GM21529 (cell line): ENCODE results near the gene ZBP1.

Experiments used
- ATAC-seq: cut with Tn5 transposase; IDR thresholded peaks from one replicate; pipeline ENCODE4 v1.9.1; 2021; ENCODE audit not compliant: unreplicated experiment

Gene ZBP1

DNA sequence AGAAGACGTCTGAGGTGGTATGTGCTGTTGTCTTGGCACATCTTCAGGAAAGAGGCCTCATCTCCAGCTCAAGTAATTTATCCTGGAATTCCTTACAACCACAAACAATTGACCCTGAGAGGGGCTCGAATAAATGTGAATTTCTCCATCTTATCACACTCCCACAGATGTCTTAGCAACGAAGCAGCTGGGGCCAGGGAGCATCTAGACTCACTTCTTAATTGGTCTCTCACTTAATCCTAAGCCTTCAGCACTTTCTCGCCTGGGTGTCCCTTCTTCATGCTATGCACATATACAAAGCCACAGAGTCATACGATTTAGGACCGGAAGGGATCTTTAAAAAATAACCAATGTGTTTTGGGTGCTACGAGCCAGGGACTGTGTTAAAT lies 32.2 kb downstream of the ZBP1 start:
- no peak for ATAC-seq

DNA sequence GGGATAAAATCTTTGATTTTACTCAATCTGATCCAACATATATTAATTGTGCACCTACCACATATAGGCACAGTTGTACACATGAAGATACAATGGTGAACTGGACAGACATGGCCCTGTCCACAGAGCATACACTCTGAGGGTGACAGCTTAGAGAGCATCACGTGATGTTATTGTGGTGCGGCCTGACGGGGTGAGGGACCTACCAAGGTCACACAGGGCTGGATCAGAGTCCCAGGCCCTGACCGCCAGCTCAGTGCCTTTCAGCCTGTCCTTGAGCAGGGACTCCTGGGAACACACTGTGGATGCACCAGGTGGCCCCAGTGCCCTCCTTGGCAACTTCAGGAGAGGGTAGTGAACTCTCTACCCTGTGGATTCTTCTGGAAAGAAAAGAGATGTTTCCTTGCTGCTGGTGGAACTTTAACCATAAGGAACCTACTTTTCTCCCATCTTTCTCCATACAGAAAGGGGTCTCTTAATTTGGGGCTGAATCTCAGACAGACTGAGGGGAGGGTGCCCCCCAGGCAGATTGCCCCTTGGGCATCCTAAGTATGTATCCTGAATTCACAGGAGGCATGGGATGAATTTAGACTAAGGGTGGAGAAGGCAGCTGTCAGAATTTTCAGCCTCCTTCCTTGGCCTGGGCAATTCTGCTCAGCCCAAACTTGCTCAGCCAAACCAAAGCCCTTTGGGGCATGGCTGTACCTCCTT lies 32.8 kb downstream of the ZBP1 start:
- ATAC-seq: no peak

DNA sequence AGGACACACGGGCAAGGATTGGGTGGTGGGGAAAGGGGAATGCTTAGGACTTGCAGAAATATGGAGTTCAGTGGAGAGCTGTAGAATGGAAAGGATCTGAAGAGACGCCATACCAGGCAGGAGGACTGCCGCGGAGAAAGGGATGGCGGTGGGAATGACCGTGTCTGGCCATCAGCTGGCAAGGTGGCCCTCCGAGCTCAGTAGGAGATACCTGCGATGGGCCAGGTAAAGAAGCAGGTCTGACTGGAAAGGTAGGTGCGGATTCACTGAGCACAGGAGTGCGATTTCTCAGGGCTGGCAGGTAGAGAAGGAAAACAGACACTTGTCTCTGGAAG lies 33.3 kb downstream of the ZBP1 start:
- ATAC-seq: no peak

DNA sequence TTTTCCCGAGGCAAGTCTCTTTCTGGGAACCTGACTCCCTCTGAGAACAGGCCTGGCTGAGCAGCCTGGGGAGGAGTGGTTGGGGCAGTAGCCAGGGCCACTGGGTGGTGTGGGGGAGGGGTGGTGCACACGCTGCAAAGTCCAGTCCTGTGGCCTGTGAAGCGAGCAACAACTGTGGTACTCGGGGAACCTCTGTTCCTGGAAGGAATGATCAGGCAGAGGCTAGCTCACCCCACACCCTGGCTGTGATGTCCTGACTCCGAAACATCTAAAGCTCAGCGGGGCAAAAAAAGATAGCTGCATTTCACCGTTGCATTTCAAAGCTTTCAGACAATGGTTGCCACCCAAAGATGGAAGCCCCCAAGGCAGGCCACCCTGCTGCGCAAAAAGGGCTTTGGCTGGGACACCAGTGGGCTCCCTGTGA lies 33.8 kb downstream of the ZBP1 start:
- no peak for ATAC-seq

DNA sequence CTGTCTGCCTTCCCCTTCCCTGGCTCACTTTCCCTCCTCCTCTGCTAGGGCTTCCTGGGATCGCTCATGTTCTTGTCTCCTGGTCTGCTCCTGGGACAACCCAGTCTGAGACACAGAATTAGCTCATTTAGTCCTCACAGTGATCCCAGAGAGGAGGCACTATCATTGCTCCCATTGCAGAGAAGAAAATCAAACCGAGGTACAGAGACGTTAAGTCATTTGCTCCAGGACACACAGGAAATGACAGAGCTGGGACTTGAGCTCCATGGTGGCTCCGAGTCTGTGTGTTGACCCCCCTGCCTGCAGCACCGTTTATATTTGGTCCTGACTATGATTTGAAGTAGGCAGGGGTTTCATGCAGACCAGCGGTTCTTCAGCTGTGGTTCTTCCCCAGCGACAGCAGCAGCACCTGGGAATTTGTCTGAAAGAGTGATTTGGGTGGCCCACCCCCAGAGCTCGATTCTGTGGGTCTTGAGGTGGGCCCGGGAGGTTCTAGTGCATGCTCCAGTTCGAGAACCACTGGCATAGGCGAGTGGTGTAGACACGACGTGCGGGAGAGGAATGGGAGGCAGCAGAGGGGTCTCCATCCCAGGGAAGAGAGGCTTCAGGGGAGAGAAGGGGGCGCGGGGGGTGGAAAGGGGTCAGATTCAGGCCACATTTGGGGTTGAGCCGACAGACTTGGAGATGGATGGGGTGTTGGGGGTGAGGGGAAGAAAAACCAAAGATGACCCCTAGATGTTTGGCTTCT lies 34.6 kb downstream of the ZBP1 start:
- no peak for ATAC-seq

DNA sequence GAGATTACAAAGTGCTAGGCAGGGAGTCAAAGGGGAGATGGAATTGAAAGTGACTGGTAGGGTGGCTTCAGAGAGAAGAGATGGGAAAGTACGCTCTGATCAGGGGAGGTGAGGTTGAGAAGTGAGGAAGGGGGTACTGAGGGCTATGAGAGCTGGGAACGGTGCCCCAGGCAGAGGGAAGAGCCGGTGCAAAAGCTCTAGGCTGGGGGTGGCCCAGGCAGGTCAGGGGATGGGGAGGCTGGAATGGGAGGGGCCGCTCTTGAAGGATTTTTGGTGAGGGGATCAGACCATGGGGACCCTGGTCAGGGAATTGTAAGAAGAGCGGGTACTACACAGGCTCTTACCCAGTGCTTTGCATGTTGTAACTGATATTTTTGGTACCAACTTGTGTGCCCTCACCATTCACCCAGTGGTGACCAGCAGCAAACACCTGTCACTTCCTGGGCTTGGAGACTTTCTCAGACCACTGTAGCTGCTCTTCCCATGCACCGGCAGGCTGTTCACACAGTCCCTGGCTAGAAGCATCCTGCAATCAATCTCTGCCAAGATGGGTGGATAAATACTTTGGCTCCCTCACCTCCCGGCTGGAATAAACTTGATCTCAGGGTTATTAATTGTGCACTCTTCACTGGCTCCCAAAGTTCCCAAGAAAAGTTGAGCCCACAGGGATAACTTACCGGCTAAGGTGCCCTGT lies 35.3 kb downstream of the ZBP1 start:
- ATAC-seq: no peak

DNA sequence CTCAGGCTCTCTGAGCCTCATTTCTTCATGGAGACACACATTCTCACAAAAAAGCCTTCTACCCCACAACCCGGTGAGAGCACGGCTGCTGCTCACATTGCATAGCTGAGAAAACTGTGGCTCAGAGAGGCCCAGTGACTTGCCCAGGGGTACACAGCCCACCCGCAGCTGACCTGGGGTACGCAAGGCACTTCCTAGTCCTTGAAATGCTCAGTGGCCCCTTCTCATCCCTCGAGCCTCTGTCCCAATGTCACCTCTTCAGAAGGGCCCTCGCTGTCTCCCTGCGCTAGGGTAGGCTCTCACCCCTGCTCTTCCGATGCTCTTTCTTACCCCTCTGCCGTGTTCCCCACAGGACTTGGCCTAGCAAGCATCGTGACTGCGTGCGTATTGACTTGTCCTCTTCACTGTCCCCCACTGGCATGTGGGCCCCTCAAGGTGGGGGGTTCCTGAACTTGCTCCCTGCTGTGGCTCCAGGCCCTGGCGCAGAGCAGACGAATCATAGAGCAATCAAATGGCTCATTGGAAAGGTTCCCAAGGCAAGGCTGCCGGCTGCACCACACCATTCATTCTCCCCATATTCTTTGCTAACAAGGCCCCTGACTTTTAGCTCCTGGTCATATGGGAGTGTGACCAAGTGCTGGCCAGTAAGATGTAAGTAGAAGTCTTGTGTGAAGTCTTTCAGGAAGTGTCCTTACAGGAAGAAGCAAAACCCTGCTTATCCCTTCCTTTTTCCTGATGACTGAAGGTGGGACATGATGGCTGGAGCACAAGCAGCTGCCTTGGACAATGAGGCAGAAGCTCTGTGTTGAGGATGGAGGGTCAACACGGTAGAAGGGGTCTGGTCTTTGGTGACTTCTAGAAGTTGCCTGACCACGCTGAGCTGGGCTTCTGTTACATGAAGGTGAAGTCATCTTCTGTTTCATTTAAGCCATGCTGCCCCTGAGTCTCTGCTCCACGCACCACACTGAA lies 36.7 kb downstream of the ZBP1 start:
- ATAC-seq: no peak

DNA sequence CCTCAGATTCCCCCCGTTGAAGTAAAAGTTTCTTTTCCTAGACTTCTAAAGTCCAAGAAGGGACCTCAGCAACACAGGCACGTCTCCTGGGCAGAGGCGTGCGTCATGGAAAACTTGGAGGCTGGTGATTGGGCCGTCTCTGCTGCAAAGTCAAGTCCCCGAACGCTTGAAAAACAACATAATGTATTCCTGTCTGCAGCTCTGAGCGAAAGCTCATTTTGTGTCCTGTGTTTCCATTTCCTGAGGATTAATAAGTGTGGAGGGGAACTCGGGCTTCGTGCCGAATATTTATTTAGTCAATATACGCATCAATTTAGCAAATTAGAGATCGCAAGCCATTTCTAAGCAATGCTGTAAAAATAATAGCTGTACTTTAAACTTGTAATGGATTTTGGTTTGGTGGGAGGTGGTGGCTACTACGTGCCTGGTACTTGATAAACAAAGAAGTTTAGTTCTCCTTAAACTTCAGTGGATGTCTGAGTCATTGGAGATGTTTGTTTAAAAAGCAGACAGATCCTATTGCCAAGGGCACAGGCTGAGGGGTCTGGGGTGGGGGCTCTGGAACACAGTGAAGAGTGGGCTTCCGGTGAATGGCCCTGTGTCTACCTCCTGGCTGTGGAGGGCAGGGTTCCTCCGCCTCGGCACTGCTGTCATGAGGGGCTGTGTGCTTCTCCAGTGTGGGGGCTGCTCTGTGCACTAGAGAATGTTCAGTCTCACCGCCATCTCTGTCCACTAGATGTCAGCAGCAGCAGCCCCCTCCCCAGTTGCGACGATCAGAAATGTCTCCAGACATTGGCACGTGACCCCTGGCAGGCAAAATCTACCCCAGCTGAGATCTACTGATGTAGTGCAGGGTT lies 37.6 kb downstream of the ZBP1 start:
- ATAC-seq: no peak

DNA sequence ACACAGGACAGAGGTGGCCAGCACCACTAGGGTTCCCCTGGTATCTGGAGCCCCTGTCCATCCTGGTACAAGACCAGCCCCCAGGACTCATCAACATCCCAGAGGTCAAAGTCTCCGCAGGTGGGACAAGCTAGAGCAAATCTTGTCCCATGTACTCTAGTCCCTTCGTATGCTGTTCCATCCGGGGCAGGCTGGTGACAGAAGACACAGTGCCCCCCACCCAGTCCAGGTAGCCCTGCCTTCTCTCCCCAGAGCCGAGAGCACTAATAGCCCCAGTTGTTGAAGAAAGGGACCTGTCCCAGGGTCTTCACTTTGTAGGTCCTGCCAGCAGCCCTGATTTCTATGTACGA lies 38.2 kb downstream of the ZBP1 start:
- no peak for ATAC-seq

DNA sequence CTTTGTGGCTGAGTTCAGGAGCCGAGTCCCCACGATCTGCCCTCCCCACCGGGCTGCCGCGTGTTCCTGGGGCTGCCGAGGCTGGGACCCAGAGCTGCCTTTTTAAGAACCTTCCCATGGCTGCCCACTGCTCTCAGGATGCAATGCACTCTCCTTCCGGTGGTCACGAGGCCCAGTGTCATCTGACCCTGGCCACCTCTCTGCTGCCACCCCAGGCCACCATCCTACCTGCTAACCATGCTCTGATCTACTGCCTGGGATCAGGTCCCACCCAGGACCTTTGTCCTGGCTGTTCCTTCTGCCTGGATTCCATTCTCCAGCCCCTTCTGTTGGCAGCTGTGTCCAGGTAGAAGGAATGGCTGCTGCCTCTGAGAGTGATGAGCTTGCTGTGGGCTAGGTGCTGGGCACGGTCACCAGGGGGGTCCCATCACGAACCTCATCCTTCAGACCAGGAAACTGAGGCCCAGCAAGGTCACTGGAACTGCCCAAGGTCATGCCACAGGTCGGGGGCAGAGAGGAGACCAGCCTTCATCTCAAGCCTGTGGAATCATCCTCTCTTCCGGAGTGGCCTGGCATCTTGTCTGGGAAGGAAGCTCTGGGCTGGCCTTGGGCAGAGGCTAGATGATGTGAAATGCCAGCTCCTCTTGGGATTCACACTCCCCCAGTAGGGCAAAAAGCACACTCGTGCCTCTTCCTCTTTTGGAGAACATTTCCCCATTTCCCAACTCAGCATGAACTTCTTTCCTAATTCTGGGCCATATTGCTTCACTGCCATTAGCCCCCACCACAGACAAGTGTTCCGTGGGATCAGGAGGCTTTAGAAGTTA lies 38.8 kb downstream of the ZBP1 start:
- ATAC-seq: no peak

DNA sequence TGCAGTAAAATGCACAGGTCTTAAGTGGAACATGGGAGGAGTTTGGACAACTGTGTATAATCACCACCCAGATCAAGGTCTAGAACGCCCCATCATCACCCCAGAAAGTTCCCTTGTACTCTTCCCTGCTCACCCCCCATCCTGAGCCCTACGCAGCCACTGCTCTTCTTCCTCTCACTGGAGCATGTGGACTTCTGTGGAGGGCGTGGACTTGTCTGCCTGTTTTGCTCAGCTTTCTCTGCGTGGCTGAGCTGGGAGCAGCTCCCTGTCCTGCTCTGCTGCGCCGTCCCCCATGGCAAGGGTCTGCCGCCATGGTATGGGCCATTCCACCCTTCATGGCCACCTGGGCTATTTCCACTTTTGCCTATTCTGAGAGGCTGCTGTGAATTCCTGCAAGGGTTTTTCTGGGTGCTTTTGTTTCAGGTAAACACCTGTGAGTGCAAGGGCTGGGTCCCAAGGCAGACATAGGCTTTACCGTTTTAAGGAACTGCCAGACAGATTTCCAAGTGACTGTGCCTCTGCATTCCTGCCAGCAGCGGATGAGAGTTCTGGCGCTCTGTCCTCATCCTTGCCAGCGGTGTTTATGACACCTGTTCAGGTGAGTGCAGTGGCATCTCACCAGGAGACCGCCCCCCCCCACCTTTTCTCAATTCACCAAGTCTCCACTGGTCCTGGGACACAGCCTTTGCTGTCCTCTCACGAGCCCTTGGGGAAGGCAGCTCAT lies 39.6 kb downstream of the ZBP1 start:
- no peak for ATAC-seq

DNA sequence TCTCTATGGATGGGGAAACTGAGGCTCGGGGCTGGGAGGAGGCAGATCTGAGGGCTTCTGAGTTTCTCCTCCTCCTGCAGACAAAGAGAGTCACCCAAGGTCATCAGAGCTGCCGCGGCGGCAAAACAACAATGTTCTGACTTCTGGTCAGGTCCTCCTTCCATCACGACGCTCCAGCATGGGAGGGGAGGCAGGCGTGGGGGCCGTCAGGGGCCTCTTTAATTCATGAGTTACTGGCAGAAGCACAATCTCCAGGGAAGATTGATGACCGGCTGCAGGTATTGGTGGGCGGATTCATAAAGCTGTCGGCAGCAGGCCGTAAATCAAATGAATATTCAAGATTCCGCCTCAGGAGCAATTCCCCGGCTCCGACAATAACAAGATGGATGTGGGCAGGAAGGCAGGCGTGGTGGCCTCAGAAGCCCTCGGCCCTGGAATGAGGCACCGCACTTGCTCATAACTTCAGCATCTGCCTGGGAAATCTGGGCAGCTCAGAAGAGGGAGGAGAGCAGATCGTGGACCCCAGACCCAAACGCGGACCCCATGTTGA lies 40.3 kb downstream of the ZBP1 start:
- ATAC-seq: no peak

DNA sequence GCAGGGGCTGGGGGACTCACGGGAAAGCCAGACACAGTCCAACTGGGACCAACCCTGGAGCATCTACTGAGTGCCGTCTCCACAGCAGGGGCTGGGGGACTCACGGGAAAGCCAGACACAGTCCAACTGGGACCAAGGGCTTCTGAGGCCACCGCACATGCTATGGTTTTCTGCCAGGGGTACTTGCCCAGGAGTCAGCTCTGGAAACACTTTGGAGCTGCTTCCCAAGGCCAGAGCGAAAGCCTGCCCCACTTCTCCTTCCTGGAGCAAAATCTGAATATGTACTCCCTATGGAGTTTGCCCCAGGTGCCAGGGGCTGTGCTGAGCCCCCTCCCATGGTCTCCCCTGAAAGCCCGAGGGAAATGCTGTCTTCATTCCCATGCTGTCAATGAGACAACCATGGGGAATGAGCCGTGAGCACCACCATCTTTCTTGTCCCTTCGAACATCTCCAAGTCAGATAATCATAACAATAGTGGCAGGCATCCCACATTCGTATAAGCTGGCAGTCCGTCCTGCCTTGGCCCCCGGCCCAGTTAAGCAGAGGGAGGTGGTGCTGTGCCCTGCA lies 40.8 kb downstream of the ZBP1 start:
- ATAC-seq: no peak

DNA sequence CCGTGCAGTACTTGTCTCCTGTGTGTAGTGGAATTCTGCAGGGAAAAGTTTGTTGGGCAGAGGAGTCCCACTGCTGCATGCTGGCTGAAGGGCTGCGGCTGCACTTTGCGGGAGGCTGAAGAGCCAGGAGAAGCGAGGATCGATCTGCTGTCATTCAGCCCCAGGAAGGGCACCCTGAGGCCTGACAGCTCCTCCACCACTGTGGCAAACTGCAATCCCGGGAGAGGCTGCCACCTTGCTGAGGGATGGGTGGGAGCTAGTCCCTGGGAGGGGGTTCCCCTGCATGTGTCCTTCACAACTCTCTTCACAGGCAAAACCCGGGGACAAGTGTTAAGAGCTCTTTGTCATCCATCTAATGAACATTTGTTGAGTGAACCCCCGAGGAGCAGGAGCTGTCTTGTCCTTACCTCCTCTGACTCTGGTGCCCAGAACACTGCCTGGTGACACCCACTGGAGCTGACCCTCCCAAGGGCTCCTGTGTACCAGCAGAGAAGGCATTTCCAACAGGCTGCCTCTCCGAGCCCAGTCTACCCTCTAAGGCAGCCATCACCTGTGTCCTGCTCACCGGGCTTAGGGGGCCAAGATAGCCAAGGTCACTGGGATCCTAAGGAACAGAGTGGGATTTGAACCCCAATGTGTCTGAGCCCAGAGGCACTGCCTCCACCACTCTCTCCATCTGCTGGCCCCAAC lies 41.6 kb downstream of the ZBP1 start:
- ATAC-seq: no peak

DNA sequence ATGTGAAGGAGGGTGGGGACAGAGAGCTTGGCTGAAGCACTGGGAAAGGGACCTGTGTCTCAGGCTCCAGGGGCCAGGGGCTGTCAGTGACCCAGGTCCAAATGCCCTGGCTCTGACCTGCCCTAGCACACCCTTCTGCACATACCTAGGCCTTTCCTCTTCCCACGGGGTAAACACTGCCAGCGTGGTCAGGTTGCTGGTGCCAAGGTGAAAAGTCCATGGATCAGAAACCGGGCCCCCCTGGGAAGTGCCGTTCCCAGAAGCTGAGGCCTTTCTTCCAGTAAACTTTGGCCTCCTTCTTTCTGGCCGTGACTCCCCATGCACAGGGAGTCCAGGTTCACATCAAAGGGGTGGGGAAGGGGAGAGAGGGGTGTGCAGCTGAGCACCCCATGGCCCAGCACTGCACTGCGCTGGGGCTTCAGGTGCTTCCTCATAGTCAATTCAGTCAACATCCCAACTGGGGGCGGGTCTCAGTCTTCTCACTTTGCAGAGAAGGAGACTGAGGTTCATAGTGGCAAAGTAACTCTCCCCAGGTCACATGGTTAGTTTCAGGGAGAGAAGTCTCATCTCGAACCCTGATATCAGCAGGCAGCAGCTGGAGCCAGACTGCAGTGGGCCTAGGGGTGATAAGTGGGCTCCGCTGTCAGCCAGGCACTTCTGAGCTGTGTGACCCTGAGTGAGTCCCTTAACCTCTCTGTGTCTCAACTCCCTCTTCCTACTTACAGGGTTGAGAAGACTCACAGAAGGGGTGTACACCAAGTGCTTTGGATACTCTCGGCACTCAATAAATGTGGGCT lies 42.3 kb downstream of the ZBP1 start:
- ATAC-seq: no peak

DNA sequence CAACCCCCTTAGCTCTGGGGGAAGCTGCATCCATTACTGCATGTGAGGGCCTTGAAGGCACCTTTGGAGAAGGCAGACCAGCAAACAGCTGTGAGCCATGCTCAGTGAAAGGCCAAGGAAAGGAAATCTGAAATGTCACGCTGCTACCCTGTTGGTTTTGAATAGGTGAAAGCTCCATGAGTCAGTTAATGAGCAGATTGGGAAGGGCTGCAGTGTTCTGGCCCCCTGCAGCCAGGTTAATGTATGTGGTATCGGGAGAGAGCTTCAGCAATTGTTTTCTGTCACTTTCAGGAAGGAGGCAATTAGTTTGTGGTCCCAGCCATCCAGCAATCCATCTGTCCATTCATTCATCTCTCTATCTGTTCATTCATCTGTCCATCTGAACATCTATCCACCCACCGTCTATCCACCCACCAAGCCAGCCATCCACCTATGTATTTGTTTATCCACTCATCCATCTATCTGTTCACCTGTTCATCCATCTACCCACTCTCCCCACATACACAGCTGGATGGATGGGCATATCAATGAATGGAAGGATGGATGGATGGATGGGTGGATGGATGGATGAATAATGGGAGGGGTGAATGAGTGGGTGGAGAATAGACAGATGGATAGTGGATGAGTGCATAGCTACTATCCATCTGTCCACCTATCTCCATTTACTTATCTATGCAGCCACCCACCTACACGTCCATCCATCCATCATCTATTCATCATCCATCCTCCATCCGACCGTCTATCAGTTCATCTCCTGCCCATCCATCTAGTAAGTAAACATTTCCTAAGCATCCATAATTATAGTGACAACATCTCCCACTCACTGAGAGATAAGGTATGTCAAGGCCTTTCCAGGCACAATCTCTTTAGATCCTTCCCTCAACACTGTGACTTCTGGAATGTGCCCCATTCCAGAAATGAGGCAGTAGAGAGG lies 43.3 kb downstream of the ZBP1 start:
- ATAC-seq: no peak
